NCI-H774 (cell line): Measurements from ENCODE around the gene PAGE2B.
A peak's percentile ranks its signal among the peaks of the same experiment; 100 is the strongest.
"Not testable (repeated sequence)": the region's sequence is repeated elsewhere in the genome, so short reads cannot be mapped to it uniquely, and the experiment has no call there.

ENCODE experiments used
- DNase-seq: peaks from one replicate; lab custom pipeline; 2025; lab: John Stamatoyannopoulos, UW

The PAGE2B gene

DNA sequence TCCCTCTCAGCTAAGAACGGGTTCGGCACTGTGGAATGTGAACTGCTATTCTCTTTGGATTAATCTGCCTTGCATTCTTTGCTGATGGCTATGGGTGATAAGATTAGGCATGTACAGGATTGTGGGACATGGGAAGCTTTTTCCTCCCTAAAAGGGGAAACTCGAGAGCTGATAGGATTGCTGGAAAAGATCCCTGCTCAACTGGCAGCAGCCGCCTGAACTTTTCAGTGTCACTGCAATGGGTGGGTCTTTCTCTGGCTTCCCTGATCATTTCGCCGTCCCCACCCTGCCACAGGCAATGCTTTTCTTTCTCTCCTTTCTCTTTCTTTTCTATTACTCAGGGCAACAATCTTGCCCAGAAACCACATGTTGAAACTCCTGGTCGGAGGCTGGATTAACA lies 34.5 kb downstream of the PAGE2B start:
- DNase-seq = no peak

DNA sequence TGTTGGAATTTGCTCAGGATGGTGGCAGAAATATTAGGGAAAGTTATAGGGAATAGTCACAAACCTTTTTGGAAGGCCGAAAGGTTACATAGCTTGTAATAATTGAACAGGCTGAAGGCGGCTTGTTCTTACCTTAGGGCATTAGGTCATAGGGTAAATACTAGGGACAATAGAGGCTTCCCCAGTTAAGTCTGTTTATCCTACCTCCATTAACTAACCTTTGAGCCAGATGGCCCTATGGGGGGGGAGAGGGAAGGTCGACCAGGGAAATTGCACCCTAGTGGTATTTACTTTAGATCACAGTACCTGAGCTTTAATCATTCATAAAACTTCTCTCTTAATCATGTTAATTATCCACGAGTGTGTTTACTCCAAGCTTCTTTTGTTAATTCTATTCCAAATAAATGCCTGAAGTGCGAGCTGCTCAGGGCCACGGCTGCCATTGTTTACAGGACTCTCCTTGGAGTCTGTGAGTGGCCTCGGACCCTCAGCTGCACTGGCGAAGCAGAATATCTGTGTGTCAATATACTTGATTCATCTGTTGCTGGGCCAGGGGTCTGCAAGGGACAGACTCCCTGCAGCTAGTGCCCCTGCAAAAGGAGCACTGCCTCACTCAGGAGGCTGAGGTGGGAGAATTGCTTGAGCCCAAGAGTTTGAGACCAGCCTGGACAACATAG lies 36.9 kb downstream of the PAGE2B start:
- peak; percentile 45 for DNase-seq

DNA sequence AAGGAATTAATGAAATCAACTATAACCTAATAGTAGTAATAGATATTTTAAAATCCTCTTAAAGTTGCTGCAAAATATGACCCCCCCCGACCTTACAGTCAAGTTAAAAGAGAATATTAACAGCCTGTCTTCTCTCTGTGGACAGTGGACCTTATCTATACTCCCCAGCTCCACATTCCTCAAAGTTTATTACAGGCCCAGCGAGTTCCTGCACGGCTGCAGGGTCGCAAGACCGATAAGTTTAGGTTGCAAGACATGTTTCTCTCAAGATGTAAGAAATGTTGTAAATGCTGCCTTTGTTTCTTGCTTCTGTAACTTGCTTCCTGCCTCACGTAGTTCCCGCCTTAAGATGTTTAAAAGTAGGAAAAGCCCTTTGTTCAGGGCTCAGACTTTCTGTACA lies 41.8 kb downstream of the PAGE2B start:
- DNase-seq = not testable (repeated sequence)

DNA sequence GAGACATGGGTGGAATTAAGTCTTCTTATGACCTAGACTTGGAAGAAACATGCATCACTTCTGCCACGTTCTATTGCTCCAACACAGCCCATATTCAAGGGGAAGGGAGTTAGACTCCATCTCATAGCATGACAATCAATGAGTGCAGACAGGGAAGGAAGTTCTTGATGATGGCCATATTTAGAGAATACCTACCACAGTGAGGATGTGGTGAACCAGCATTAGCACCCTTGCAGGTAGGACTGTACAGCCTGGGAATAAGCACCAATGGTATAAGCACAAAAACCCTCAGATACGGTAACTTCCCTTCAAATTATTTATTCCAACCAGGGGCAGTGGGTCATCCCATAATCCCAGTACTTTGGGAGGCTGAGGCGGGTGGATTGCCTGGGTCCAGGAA lies 43.7 kb downstream of the PAGE2B start:
- no peak for DNase-seq

DNA sequence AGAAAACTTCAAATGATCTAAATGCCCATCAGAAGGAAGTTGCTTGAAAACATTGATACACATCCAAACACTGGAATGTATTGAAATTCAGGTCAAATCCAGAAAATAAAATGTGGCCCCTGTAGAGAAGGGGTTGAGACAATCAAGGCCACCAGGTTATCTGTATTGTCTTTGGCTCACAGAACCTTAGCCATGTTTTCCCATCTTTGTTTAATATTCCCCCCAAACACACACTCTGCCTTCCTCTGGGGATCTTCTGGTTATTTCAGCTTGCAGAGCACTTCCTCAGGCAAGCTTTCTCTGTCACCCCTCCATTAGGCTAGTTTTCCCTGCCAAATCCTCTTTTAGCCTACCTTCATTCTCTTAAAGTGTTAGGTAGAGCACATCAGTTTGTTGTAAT lies 44.4 kb downstream of the PAGE2B start:
- no peak for DNase-seq

DNA sequence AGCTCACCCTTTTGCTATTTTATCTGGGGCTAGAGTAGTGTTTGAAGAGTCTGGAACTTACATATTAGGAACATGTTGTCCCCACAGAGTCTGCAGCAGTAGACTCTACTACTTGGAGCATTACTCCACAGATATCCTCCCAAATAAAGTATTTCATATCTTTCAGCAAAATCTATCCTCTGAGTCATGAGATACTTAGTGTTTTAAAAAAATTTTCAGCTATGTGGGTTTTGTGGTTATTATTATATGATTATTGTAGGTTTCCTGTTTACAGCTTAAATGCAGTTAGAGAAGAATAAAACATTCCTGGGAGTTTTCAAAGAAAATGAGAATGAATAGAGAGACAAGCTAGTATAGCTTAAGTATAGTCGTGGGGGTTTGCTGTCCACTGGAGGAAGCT lies 44.9 kb downstream of the PAGE2B start:
- no peak for DNase-seq

DNA sequence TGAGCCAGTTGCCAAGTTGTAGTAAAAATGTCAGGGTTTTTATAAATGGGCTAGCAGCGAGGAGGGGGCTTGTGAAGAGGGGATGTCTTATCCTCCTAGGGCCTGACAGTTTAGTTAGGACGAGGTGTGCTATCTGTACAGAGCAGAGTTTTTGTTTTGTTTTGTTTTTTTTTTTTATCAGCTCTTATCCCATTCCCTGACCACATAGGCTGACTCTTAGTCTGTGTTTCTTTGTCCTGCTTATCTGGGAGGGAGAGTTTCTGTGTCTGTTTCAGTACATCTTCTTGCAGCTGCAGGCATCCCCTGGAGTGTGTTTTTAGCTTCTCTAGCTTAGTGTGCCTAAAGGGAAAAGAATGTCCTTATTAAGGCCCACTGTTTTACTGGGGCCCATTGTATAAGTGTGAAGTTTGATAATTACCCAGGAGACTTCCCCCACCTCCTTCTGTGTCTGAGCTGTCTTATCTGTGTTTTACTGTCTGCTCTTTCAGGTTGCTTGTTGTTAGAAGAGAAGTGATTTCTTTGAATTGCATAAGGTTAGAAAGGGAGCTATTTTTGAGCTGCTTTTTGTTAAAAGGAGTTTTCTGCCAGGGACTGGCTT lies 46.0 kb downstream of the PAGE2B start:
- DNase-seq = no peak

DNA sequence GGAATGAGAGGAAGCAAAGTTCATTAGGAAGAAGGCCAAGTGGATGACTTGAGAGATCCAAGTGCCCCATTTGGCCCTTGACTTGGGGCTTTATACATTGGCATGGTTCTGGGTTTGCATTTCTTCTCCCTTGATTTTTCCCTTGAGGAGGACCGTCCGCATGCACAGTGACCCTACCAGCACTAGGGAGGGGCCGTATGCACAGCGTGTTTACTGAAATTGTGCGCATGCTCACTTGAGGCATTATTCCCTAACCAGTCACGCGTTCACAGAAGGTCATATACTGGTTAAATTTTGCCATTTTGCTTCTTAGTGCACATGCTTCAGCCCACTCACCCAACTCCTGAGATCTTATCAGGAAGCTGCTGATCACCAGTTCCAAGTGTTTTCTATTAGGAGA lies 49.1 kb downstream of the PAGE2B start:
- DNase-seq = no peak

DNA sequence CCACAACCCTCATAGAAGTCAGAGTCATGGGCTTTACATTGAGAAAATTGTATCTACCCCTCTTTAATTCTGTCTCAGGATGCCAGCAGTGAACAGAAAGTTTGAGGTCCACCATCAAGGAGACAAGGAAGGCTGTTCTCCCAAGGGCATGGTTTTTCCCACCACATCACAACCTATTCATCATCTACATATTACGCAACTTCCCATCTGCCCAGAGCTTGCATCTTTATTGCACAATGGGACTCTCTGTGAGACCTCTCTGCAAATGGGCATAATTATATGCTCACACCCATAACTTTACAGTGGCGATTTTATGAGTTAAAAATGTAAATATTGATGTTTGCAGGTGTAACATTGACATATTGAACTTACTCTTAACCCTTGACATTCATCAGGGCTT lies 52.9 kb downstream of the PAGE2B start:
- DNase-seq = no peak
